Ishikawa (cell line): ENCODE measurements around the gene DAB2IP.

Experiments
- CEBPB ChIP-seq: IDR thresholded peaks from 2 replicates; pipeline ENCODE4 v1.6.1; 2012
- CREB1 ChIP-seq: IDR thresholded peaks from 2 replicates; pipeline ENCODE4 v1.6.1; 2012; ENCODE audit warnings: low read depth
- EGR1 ChIP-seq: IDR thresholded peaks from 2 replicates; pipeline ENCODE4 v1.6.1; 2012
- FOXM1 ChIP-seq: IDR thresholded peaks from 2 replicates; pipeline ENCODE4 v1.6.1; 2012; ENCODE audit warnings: low read depth, borderline replicate concordance
- NFIC ChIP-seq: IDR thresholded peaks from 2 replicates; pipeline ENCODE4 v1.6.1; 2012
- USF1 ChIP-seq: IDR thresholded peaks from 2 replicates; pipeline ENCODE4 v1.6.1; 2012

GRCh38 chr9:121636341-121636865, 15.0 kb upstream of the DAB2IP start:
- TF ChIP-seq NFIC, result no peak
- no peak for TF ChIP-seq USF1
- no peak for TF ChIP-seq CEBPB
- TF ChIP-seq CREB1, result no peak
- no peak for TF ChIP-seq FOXM1
- TF ChIP-seq EGR1, result no peak
